Neural cell (in vitro differentiated cells): Measurements from ENCODE around the gene SLC15A5.
A peak's percentile ranks its signal among the peaks of the same experiment; 100 is the strongest.

ENCODE experiments used
- EP300 ChIP-seq: fragments of 450-650 bp; conservative IDR thresholded peaks from 2 replicates; pipeline ENCODE4 v1.6.1; 2014; ENCODE audit warnings: antibody characterized with exemption, mild to moderate bottlenecking, moderate library complexity; ENCODE audit not compliant: poor library complexity, severe bottlenecking
- EZH2 ChIP-seq: fragments of 200-600, 300-800 bp; shearing (Covaris generic), sonication (generic); IDR thresholded peaks from 2 replicates; pipeline ENCODE4 v1.6.1; 2014; ENCODE audit warnings: antibody characterized with exemption, low read length, borderline replicate concordance, mild to moderate bottlenecking; ENCODE audit not compliant: insufficient read depth, poor library complexity, severe bottlenecking
- RAD21 ChIP-seq: fragments of 450-650 bp; conservative IDR thresholded peaks from 2 replicates; pipeline ENCODE4 v1.6.1; 2014; ENCODE audit warnings: antibody characterized with exemption, mild to moderate bottlenecking, moderate library complexity
- REST ChIP-seq: IDR thresholded peaks from 2 replicates; pipeline ENCODE4 v1.6.1; 2012; ENCODE audit warnings: borderline replicate concordance
- TF ChIP-seq, protein P1 (sequence below): fragments of 450-650 bp; IDR thresholded peaks from 2 replicates; pipeline ENCODE4 v1.5.1; 2014; ENCODE audit warnings: antibody characterized with exemption, mild to moderate bottlenecking, moderate library complexity; ENCODE audit not compliant: poor library complexity, severe bottlenecking

GRCh38 chr12:16165506-16165905 is 112.0 kb downstream of the SLC15A5 start:
- no peak for TF ChIP-seq REST
- TF ChIP-seq, protein P1, sequence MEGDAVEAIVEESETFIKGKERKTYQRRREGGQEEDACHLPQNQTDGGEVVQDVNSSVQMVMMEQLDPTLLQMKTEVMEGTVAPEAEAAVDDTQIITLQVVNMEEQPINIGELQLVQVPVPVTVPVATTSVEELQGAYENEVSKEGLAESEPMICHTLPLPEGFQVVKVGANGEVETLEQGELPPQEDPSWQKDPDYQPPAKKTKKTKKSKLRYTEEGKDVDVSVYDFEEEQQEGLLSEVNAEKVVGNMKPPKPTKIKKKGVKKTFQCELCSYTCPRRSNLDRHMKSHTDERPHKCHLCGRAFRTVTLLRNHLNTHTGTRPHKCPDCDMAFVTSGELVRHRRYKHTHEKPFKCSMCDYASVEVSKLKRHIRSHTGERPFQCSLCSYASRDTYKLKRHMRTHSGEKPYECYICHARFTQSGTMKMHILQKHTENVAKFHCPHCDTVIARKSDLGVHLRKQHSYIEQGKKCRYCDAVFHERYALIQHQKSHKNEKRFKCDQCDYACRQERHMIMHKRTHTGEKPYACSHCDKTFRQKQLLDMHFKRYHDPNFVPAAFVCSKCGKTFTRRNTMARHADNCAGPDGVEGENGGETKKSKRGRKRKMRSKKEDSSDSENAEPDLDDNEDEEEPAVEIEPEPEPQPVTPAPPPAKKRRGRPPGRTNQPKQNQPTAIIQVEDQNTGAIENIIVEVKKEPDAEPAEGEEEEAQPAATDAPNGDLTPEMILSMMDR, result peak; percentile 83
- no peak for TF ChIP-seq EZH2
- no peak for TF ChIP-seq EP300
- peak; percentile 93 for TF ChIP-seq RAD21
